ENCODE results near the gene CKLF.

Gene CKLF

GRCh38 chr16:66525396-66526180, 26.8 kb upstream of the CKLF start:
- H3K4me3 ChIP-seq (ENCODE audit: low read length): no peak overlapping the region
- DNase-seq (ENCODE audit: low read depth): no peak
- TF ChIP-seq CTCF (IDR thresholded peaks at IDR 0.05; ENCODE audit: insufficient read depth, low read depth, low read length, missing control alignments): no peak

- DNase-seq (ENCODE audit: low read depth): no peak
- TF ChIP-seq CTCF (IDR thresholded peaks at IDR 0.05; ENCODE audit: insufficient read depth, low read depth, low read length, missing control alignments): no peak
- no peak overlapping the region for H3K4me3 ChIP-seq (ENCODE audit: low read length)
Observed at GRCh38 chr16:66528294-66528693, 24.1 kb upstream of the CKLF start.

DNA sequence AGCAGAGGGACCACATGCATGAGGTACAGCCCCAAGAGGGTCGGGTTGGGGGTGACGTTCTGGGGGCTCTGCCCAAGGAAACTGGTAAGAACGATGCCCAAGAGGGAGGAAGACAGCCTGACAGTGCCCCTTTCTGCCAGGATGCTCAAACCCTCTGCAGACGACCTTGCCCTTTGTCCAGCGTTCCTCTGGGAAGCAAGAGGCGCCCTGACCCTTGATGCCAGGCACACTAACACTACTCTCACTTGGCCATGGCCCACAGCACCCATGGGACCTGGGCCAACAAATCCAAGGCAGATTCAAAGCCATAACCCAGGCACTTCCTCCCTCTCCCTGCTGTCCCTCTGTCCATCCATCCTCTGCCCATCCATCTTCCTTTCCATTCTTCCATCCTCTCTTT, 22.9 kb upstream of the CKLF start:
- H3K4me3 ChIP-seq (ENCODE audit: low read length): no peak overlapping the region
- TF ChIP-seq CTCF (IDR thresholded peaks at IDR 0.05; ENCODE audit: insufficient read depth, low read depth, low read length, missing control alignments): no peak
- no peak for DNase-seq (ENCODE audit: low read depth)

DNA sequence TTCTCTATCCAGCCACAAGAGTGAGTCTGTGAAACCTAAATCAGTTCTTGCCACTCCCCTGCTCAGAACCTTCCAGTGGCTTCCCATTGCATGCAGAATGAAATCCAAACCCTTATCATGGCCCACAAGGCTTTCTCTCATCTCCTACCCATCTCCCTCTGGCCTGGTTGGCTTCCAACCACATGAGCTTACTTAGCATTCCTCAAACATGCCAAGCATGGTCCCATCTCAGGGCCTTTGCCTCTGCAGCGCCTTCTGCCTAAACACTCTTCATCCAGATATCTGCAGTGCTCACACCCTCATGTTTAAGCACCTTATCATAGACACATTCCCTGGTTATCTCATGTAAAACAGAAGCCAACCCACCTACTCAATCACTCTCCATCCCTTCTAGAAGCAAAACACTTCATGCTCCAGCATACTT, 18.0 kb upstream of the CKLF start:
- TF ChIP-seq CTCF (IDR thresholded peaks at IDR 0.05; ENCODE audit: insufficient read depth, low read depth, low read length, missing control alignments): no peak
- H3K4me3 ChIP-seq (ENCODE audit: low read length): no peak overlapping the region
- no peak for DNase-seq (ENCODE audit: low read depth)

DNA sequence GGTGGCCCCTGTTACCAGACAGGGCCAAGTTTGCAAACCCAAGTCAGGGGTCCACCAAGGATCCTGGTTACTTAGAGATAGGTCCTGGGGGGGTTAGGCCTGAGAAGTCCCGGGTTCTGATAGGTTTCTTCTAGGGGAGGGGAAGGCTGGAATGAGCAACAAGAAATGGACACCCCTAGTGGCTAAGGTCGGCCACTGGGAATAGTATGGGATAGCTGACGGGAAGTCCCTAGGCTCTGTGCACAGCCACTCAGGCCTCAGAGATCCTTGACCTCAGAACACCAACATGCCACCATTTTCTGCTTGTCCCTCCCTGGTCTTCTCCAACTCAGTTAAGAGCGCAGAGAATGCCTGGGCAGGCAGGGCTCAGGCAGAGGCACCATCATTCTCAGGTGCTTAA, 15.9 kb upstream of the CKLF start:
- no peak for DNase-seq (ENCODE audit: low read depth)
- TF ChIP-seq CTCF (IDR thresholded peaks at IDR 0.05; ENCODE audit: insufficient read depth, low read depth, low read length, missing control alignments): no peak

GRCh38 chr16:66537236-66537635, 15.1 kb upstream of the CKLF start:
- no peak for TF ChIP-seq CTCF (IDR thresholded peaks at IDR 0.05; ENCODE audit: insufficient read depth, low read depth, low read length, missing control alignments)
- no peak for DNase-seq (ENCODE audit: low read depth)
- H3K4me3 ChIP-seq (ENCODE audit: low read length): no peak overlapping the region

More for the DNA sequence above, 15.9 kb upstream of the CKLF start:
- H3K4me3 ChIP-seq (ENCODE audit: low read length): no peak overlapping the region

DNA sequence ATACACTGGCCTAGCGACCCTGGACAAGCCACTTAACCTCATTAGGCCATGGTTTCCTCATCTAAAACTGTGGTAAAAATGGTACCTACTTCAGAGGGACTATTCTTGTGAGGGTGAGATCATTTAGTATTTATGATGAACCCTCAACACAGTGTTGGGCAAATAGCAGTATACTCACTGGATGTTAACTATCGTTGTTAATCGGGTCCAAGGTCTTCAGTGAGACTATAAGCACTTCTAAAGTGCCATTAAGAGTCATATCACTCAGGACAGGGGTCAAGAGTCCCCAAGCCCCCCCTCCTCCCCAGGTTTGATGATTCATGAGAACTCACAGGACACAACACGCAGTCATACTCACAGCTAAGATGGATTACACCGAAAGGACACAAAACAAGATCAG, 13.5 kb upstream of the CKLF start:
- no peak overlapping the region for H3K4me3 ChIP-seq (ENCODE audit: low read length)
- TF ChIP-seq CTCF (IDR thresholded peaks at IDR 0.05; ENCODE audit: insufficient read depth, low read depth, low read length, missing control alignments): no peak
- no peak for DNase-seq (ENCODE audit: low read depth)

Data from epithelial cell of esophagus (primary cell).